Vagina (tissue), 2 donors: Measurements from ENCODE around the gene CRIP2.

Source experiments
- POLR2AphosphoS5 ChIP-seq, 2 donors: sonication (generic); formaldehyde crosslinking; IDR thresholded peaks; one replicate each; pipeline ENCODE4 v1.9.0; 2017; ENCODE audit warnings: antibody characterized with exemption in 2 of 2, mild to moderate bottlenecking in 2 of 2, low read depth in 1 of 2; ENCODE audit not compliant: insufficient read depth in 1 of 2
- TF ChIP-seq, protein P1 (sequence below), 3 experiments: fragments of 450-650 bp in 2 of 3; fragments of 200-600 bp in 1 of 3; sonication (generic) in 1 of 3; IDR thresholded peaks; one replicate each; pipeline ENCODE4 v1.5.1; 2017 to 2019; ENCODE audit warnings: antibody characterized with exemption in 3 of 3, mild to moderate bottlenecking in 2 of 3, moderate library complexity in 2 of 3

GRCh38 chr14:105500036-105500725, 25.6 kb downstream of the CRIP2 start:
- TF ChIP-seq, protein P1, sequence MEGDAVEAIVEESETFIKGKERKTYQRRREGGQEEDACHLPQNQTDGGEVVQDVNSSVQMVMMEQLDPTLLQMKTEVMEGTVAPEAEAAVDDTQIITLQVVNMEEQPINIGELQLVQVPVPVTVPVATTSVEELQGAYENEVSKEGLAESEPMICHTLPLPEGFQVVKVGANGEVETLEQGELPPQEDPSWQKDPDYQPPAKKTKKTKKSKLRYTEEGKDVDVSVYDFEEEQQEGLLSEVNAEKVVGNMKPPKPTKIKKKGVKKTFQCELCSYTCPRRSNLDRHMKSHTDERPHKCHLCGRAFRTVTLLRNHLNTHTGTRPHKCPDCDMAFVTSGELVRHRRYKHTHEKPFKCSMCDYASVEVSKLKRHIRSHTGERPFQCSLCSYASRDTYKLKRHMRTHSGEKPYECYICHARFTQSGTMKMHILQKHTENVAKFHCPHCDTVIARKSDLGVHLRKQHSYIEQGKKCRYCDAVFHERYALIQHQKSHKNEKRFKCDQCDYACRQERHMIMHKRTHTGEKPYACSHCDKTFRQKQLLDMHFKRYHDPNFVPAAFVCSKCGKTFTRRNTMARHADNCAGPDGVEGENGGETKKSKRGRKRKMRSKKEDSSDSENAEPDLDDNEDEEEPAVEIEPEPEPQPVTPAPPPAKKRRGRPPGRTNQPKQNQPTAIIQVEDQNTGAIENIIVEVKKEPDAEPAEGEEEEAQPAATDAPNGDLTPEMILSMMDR (IDR thresholded peaks at IDR 0.05), result no peak
- TF ChIP-seq POLR2AphosphoS5 (IDR thresholded peaks at IDR 0.05; ENCODE audit: insufficient read depth in 1 of 2, low read depth in 1 of 2), result no peak
